Fibroblast of lung (primary cell): ENCODE measurements around the gene RIPOR3.

ENCODE experiments used
- CTCF ChIP-seq, 2 donors: IDR thresholded peaks in 1 of 2; conservative IDR thresholded peaks in 1 of 2; 1 replicate in 1 of 2; 2 replicates in 1 of 2; pipeline ENCODE4 v1.5.1; 2011 to 2012; ENCODE audit warnings: low read length in 2 of 2, control low read depth in 1 of 2, inconsistent platforms in 1 of 2, low read depth in 1 of 2, mild to moderate bottlenecking in 1 of 2
- EZH2 ChIP-seq: IDR thresholded peaks from 2 replicates; pipeline ENCODE4 v1.5.1; 2012; ENCODE audit warnings: low read length, control low read depth, mild to moderate bottlenecking; ENCODE audit errors: missing control alignments

- TF ChIP-seq CTCF (conservative IDR thresholded peaks at IDR 0.05 in 1 of 2, IDR thresholded peaks at IDR 0.05 in 1 of 2; ENCODE audit: low read depth in 1 of 2, low read length in 2 of 2) (no peak), EZH2 (no peak)
These were observed 63.0 kb downstream of the RIPOR3 start for GRCh38 chr20:50628332-50628731.
